Esophagus squamous epithelium (tissue), 5 donors: ENCODE measurements around the gene COPS3. TPM values are rescaled to one million over a fixed set of nuclear protein-coding genes. Genes with fewer than 3 reads are reported as not detected.

Source experiments
- DNase-seq: peaks from one replicate; lab custom pipeline; 2025; lab: John Stamatoyannopoulos, UW
- H3K27ac ChIP-seq, 4 donors: fragments of 200-600 bp; sonication (generic); one replicate each; pipeline ENCODE4 v1.5.1; 2016 to 2019; ENCODE audit warnings: mild to moderate bottlenecking in 1 of 4
- H3K27me3 ChIP-seq, 4 donors: fragments of 200-600 bp; sonication (generic); 1 replicate in 3 of 4; 2 replicates in 1 of 4; pipeline versions ENCODE4 v1.5.1 to v1.6.0; 2017 to 2021; ENCODE audit warnings: antibody characterized with exemption in 1 of 4
- H3K36me3 ChIP-seq, 3 donors: fragments of 200-600 bp; sonication (generic); one replicate each; pipeline ENCODE4 v1.5.1; 2016 to 2019
- H3K4me1 ChIP-seq, 3 donors: fragments of 200-600 bp; sonication (generic); one replicate each; pipeline ENCODE4 v1.5.1; 2017 to 2019
- H3K4me3 ChIP-seq, 4 donors: fragments of 200-600 bp; sonication (generic); 1 replicate in 3 of 4; 2 replicates in 1 of 4; pipeline ENCODE4 v1.5.1; 2016 to 2019; ENCODE audit warnings: mild to moderate bottlenecking in 2 of 4, moderate library complexity in 1 of 4
- H3K9me3 ChIP-seq, 3 donors: fragments of 200-600 bp; sonication (generic); one replicate each; pipeline ENCODE4 v1.5.1; 2016 to 2019
- CTCF ChIP-seq, 6 experiments: fragments of 450-650 bp in 4 of 6; fragments of 200-600 bp in 2 of 6; sonication (generic) in 2 of 6; IDR thresholded peaks; one replicate each; pipeline ENCODE4 v1.5.1; 2016 to 2019; ENCODE audit warnings: antibody characterized with exemption in 6 of 6, mild to moderate bottlenecking in 4 of 6, moderate library complexity in 4 of 6
- POLR2A ChIP-seq, 4 donors: fragments of 450-650 bp; IDR thresholded peaks; one replicate each; pipeline ENCODE4 v1.6.1; 2017; ENCODE audit warnings: antibody characterized with exemption in 4 of 4, mild to moderate bottlenecking in 4 of 4, moderate library complexity in 3 of 4
- intact Hi-C: fragments of 100-400 bp; cut with DNase I; formaldehyde crosslinking; loops from one replicate; pipeline ENCODE4 v1.15.0; 2022
- total RNA-seq, 4 donors: library from RNA; depleted of rRNA; stranded (reverse); fragments of >200 nt; gene quantifications; one replicate each; pipeline ENCODE4 v1.1.0, GENCODE V29; 2016
- donor health status: DM: yes; HTN: yes; CAD: no.

COPS3 gene
- total RNA-seq, 4 donors from 2014 or later: 34.0 to 91.6 (median 68.7) TPM

- TF ChIP-seq POLR2A (IDR thresholded peaks at IDR 0.05) (no peak), CTCF (IDR thresholded peaks at IDR 0.05) (no peak)
- Histone ChIP-seq H3K27me3 (no peaks in the 10 kb centered on the region), H3K27ac (no peak overlapping the region), H3K4me1 (peaks cover 0 to 37% (median 10%) of the 10 kb centered on the region in 3 donors), H3K9me3 (no peaks in the 10 kb centered on the region), H3K4me3 (no peak overlapping the region), H3K36me3 (no peaks in the 10 kb centered on the region)
- no peak for DNase-seq
- intact Hi-C loops: no loop called here
Measured at GRCh38 chr17:17196776-17197175, 84.3 kb downstream of the COPS3 start.

Other genes starting within 250 kb of the COPS3 start
- 100 to 1,000 TPM in 3 of 4 donors, 10 to 100 TPM in 1; 65.7 to 168 (median 147) TPM for gene MPRIP, start 238.8 kb downstream of the COPS3 start, total RNA-seq
- gene PLD6, start 74.9 kb downstream of the COPS3 start, total RNA-seq: 1 to 10 TPM in 2 of 4 donors, under 1 TPM in 2; 0.45 to 1.9 (median 0.95) TPM
- gene FLCN, start 44.1 kb downstream of the COPS3 start, total RNA-seq: 10 to 100 TPM; 11.6 to 27.5 (median 12.4) TPM
- gene NT5M, start 22.1 kb upstream of the COPS3 start, total RNA-seq: 1 to 10 TPM; 1.7 to 3.1 (median 2.3) TPM
- 10 to 100 TPM in 3 of 4 donors, 1 to 10 TPM in 1; 5.8 to 15.4 (median 12.2) TPM for gene MED9, start 195.8 kb upstream of the COPS3 start, total RNA-seq
- gene RASD1, start 215.1 kb upstream of the COPS3 start, total RNA-seq: 1 to 10 TPM; 1.1 to 8.4 (median 4.3) TPM